ENCODE measurements around the gene SRPK2.
"Not testable (repeated sequence)": the region's sequence is repeated elsewhere in the genome, so short reads cannot be mapped to it uniquely, and the experiment has no call there.

Gene SRPK2

GRCh38 chr7:105305633-105306032 lies 83.1 kb downstream of the SRPK2 start:
- TF ChIP-seq CTCF (conservative IDR thresholded peaks at IDR 0.05; ENCODE audit: low read depth, low read length) = no peak
- no peak overlapping the region for H3K4me3 ChIP-seq (ENCODE audit: low read depth, low read length)
- DNase-seq (ENCODE audit: low read depth) = no peak

GRCh38 chr7:105304040-105304895 lies 84.5 kb downstream of the SRPK2 start:
- TF ChIP-seq CTCF (conservative IDR thresholded peaks at IDR 0.05; ENCODE audit: low read depth, low read length) = no peak
- peak; percentile 50 for DNase-seq (ENCODE audit: low read depth)
- no peak overlapping the region for H3K4me3 ChIP-seq (ENCODE audit: low read depth, low read length)

GRCh38 chr7:105300587-105300986 lies 88.1 kb downstream of the SRPK2 start:
- not testable (repeated sequence) for H3K4me3 ChIP-seq (ENCODE audit: low read depth, low read length); DNase-seq (ENCODE audit: low read depth)

GRCh38 chr7:105298439-105298894 lies 90.3 kb downstream of the SRPK2 start:
- DNase-seq (ENCODE audit: low read depth) = no peak
- no peak overlapping the region for H3K4me3 ChIP-seq (ENCODE audit: low read depth, low read length)

GRCh38 chr7:105297985-105298384 lies 90.7 kb downstream of the SRPK2 start:
- no peak for DNase-seq (ENCODE audit: low read depth)
- H3K4me3 ChIP-seq (ENCODE audit: low read depth, low read length) = no peak overlapping the region
- no peak for TF ChIP-seq CTCF (conservative IDR thresholded peaks at IDR 0.05; ENCODE audit: low read depth, low read length)

More at GRCh38 chr7:105298439-105298894, 90.3 kb downstream of the SRPK2 start:
- no peak for TF ChIP-seq CTCF (conservative IDR thresholded peaks at IDR 0.05; ENCODE audit: low read depth, low read length)

GRCh38 chr7:105297309-105297708 lies 91.4 kb downstream of the SRPK2 start:
- no peak for DNase-seq (ENCODE audit: low read depth)
- TF ChIP-seq CTCF (conservative IDR thresholded peaks at IDR 0.05; ENCODE audit: low read depth, low read length) = no peak
- H3K4me3 ChIP-seq (ENCODE audit: low read depth, low read length) = no peak overlapping the region

- TF ChIP-seq CTCF (conservative IDR thresholded peaks at IDR 0.05; ENCODE audit: low read depth, low read length) = no peak
- no peak overlapping the region for H3K4me3 ChIP-seq (ENCODE audit: low read depth, low read length)
- no peak for DNase-seq (ENCODE audit: low read depth)
These were observed 92.2 kb downstream of the SRPK2 start for GRCh38 chr7:105296491-105296890.

Data from choroid plexus epithelial cell (primary cell).